ENCODE results near the gene PDLIM3. TPM values are rescaled to one million over a fixed set of nuclear protein-coding genes. Genes with fewer than 3 reads are reported as not detected.
"Not testable (repeated sequence)": the region's sequence is repeated elsewhere in the genome, so short reads cannot be mapped to it uniquely, and the experiment has no call there.

The PDLIM3 gene
- total RNA-seq, 1 donor from 2014 or later = 2.5 TPM

GRCh38 chr4:185566425-185566824, 31.1 kb upstream of the PDLIM3 start:
- Mint-ChIP-seq H3K4me1 (ENCODE audit: low read depth) (peaks cover 4% of the 10 kb centered on the region), H3K27me3 (ENCODE audit: low read depth) (peaks cover 8% of the 10 kb centered on the region), H3K27ac (no peak overlapping the region), H3K9me3 (peaks cover 3% of the 10 kb centered on the region), H3K4me3 (ENCODE audit: low read depth) (no peak overlapping the region), H3K36me3 (ENCODE audit: low read depth) (no peaks in the 10 kb centered on the region)
- no peak for DNase-seq (ENCODE audit: low spot score)
- intact Hi-C loops (cut with micrococcal nuclease) = loop anchor here (1.0 kb wide), 1 partner anchor 21 kb away; no protein-coding TSS in a partner anchor

GRCh38 chr4:185565696-185566095, 30.4 kb upstream of the PDLIM3 start:
- no peak overlapping the region for H3K4me3 Mint-ChIP-seq (ENCODE audit: low read depth)
- no peak overlapping the region for H3K27ac Mint-ChIP-seq
- H3K36me3 Mint-ChIP-seq (ENCODE audit: low read depth) = no peaks in the 10 kb centered on the region
- peaks cover 3% of the 10 kb centered on the region for H3K9me3 Mint-ChIP-seq
- H3K27me3 Mint-ChIP-seq (ENCODE audit: low read depth) = peaks cover 8% of the 10 kb centered on the region
- intact Hi-C loops (cut with micrococcal nuclease) = loop anchor here (1.0 kb wide), 1 partner anchor 22 kb away; no protein-coding TSS in a partner anchor
- DNase-seq (ENCODE audit: low spot score) = no peak
- peaks cover 4% of the 10 kb centered on the region for H3K4me1 Mint-ChIP-seq (ENCODE audit: low read depth)

GRCh38 chr4:185564349-185564748, 29.0 kb upstream of the PDLIM3 start:
- H3K9me3 Mint-ChIP-seq = peaks cover 3% of the 10 kb centered on the region
- no peak overlapping the region for H3K4me3 Mint-ChIP-seq (ENCODE audit: low read depth)
- H3K27me3 Mint-ChIP-seq (ENCODE audit: low read depth) = peaks cover 4% of the 10 kb centered on the region
- no peak overlapping the region for H3K27ac Mint-ChIP-seq
- intact Hi-C loops (cut with micrococcal nuclease) = no loop called here
- peaks cover 4% of the 10 kb centered on the region for H3K4me1 Mint-ChIP-seq (ENCODE audit: low read depth)
- H3K36me3 Mint-ChIP-seq (ENCODE audit: low read depth) = no peaks in the 10 kb centered on the region
- no peak for DNase-seq (ENCODE audit: low spot score)

- Mint-ChIP-seq H3K27me3 (ENCODE audit: low read depth) (peaks cover 12% of the 10 kb centered on the region), H3K27ac (no peak overlapping the region), H3K4me3 (ENCODE audit: low read depth) (no peak overlapping the region), H3K4me1 (ENCODE audit: low read depth) (peaks cover 4% of the 10 kb centered on the region), H3K9me3 (peaks cover 3% of the 10 kb centered on the region), H3K36me3 (ENCODE audit: low read depth) (no peaks in the 10 kb centered on the region)
- intact Hi-C loops (cut with micrococcal nuclease) = no loop called here
- DNase-seq (ENCODE audit: low spot score) = no peak
Measured at GRCh38 chr4:185562531-185562930, 27.2 kb upstream of the PDLIM3 start.

- DNase-seq (ENCODE audit: low spot score) = no peak
- intact Hi-C loops (cut with micrococcal nuclease) = no loop called here
- Mint-ChIP-seq H3K4me3 (ENCODE audit: low read depth) (no peak overlapping the region), H3K9me3 (no peaks in the 10 kb centered on the region), H3K27ac (no peak overlapping the region), H3K4me1 (ENCODE audit: low read depth) (no peaks in the 10 kb centered on the region), H3K36me3 (ENCODE audit: low read depth) (no peaks in the 10 kb centered on the region), H3K27me3 (ENCODE audit: low read depth) (peaks cover 15% of the 10 kb centered on the region)
Measured at GRCh38 chr4:185560316-185560715, 25.0 kb upstream of the PDLIM3 start.

GRCh38 chr4:185559915-185560281, 24.6 kb upstream of the PDLIM3 start:
- H3K36me3 Mint-ChIP-seq (ENCODE audit: low read depth) = no peaks in the 10 kb centered on the region
- DNase-seq (ENCODE audit: low spot score) = no peak
- intact Hi-C loops (cut with micrococcal nuclease) = no loop called here
- H3K9me3 Mint-ChIP-seq = no peaks in the 10 kb centered on the region
- H3K4me3 Mint-ChIP-seq (ENCODE audit: low read depth) = no peak overlapping the region
- H3K4me1 Mint-ChIP-seq (ENCODE audit: low read depth) = no peaks in the 10 kb centered on the region
- no peak overlapping the region for H3K27ac Mint-ChIP-seq
- peaks cover 15% of the 10 kb centered on the region for H3K27me3 Mint-ChIP-seq (ENCODE audit: low read depth)

GRCh38 chr4:185559251-185559914, 24.1 kb upstream of the PDLIM3 start:
- H3K27me3 Mint-ChIP-seq (ENCODE audit: low read depth) = peaks cover 15% of the 10 kb centered on the region
- intact Hi-C loops (cut with micrococcal nuclease); H3K4me3 Mint-ChIP-seq (ENCODE audit: low read depth); H3K36me3 Mint-ChIP-seq (ENCODE audit: low read depth); H3K4me1 Mint-ChIP-seq (ENCODE audit: low read depth); DNase-seq (ENCODE audit: low spot score); H3K9me3 Mint-ChIP-seq; H3K27ac Mint-ChIP-seq: not testable (repeated sequence)

GRCh38 chr4:185554365-185555126, 19.2 kb upstream of the PDLIM3 start:
- H3K4me1 Mint-ChIP-seq (ENCODE audit: low read depth) = no peaks in the 10 kb centered on the region
- H3K27ac Mint-ChIP-seq = no peak overlapping the region
- H3K36me3 Mint-ChIP-seq (ENCODE audit: low read depth) = no peaks in the 10 kb centered on the region
- DNase-seq (ENCODE audit: low spot score) = no peak
- no peak overlapping the region for H3K4me3 Mint-ChIP-seq (ENCODE audit: low read depth)
- peaks cover 24% of the 10 kb centered on the region for H3K27me3 Mint-ChIP-seq (ENCODE audit: low read depth)
- intact Hi-C loops (cut with micrococcal nuclease) = no loop called here
- H3K9me3 Mint-ChIP-seq = no peaks in the 10 kb centered on the region

- no peak for DNase-seq (ENCODE audit: low spot score)
- peaks cover 18% of the 10 kb centered on the region for H3K27me3 Mint-ChIP-seq (ENCODE audit: low read depth)
- H3K4me3 Mint-ChIP-seq (ENCODE audit: low read depth) = no peak overlapping the region
- H3K27ac Mint-ChIP-seq = no peak overlapping the region
- intact Hi-C loops (cut with micrococcal nuclease) = no loop called here
- no peaks in the 10 kb centered on the region for H3K36me3 Mint-ChIP-seq (ENCODE audit: low read depth)
- no peaks in the 10 kb centered on the region for H3K9me3 Mint-ChIP-seq
- no peaks in the 10 kb centered on the region for H3K4me1 Mint-ChIP-seq (ENCODE audit: low read depth)
Measured at GRCh38 chr4:185552254-185552653, 16.9 kb upstream of the PDLIM3 start.

- Mint-ChIP-seq H3K9me3 (no peaks in the 10 kb centered on the region), H3K4me3 (ENCODE audit: low read depth) (no peak overlapping the region), H3K27me3 (ENCODE audit: low read depth) (peaks cover 15% of the 10 kb centered on the region), H3K36me3 (ENCODE audit: low read depth) (no peaks in the 10 kb centered on the region), H3K4me1 (ENCODE audit: low read depth) (no peaks in the 10 kb centered on the region), H3K27ac (no peak overlapping the region)
- intact Hi-C loops (cut with micrococcal nuclease) = no loop called here
- DNase-seq (ENCODE audit: low spot score) = no peak
Measured at GRCh38 chr4:185550933-185551332, 15.6 kb upstream of the PDLIM3 start.

- Mint-ChIP-seq H3K27ac (no peak overlapping the region), H3K36me3 (ENCODE audit: low read depth) (no peaks in the 10 kb centered on the region), H3K4me1 (ENCODE audit: low read depth) (no peaks in the 10 kb centered on the region), H3K9me3 (no peaks in the 10 kb centered on the region), H3K27me3 (ENCODE audit: low read depth) (peaks cover 15% of the 10 kb centered on the region), H3K4me3 (ENCODE audit: low read depth) (no peak overlapping the region)
- intact Hi-C loops (cut with micrococcal nuclease) = no loop called here
- no peak for DNase-seq (ENCODE audit: low spot score)
Measured at GRCh38 chr4:185549095-185549639, 13.9 kb upstream of the PDLIM3 start.

GRCh38 chr4:185548587-185548986, 13.3 kb upstream of the PDLIM3 start:
- Mint-ChIP-seq H3K27ac (no peak overlapping the region), H3K9me3 (no peaks in the 10 kb centered on the region), H3K4me1 (ENCODE audit: low read depth) (no peaks in the 10 kb centered on the region), H3K27me3 (ENCODE audit: low read depth) (peaks cover 15% of the 10 kb centered on the region), H3K36me3 (ENCODE audit: low read depth) (no peaks in the 10 kb centered on the region), H3K4me3 (ENCODE audit: low read depth) (no peak overlapping the region)
- intact Hi-C loops (cut with micrococcal nuclease) = no loop called here
- DNase-seq (ENCODE audit: low spot score) = no peak

- Mint-ChIP-seq H3K9me3 (no peaks in the 10 kb centered on the region), H3K27me3 (ENCODE audit: low read depth) (peaks cover 17% of the 10 kb centered on the region), H3K36me3 (ENCODE audit: low read depth) (no peaks in the 10 kb centered on the region), H3K4me3 (ENCODE audit: low read depth) (no peak overlapping the region), H3K4me1 (ENCODE audit: low read depth) (no peaks in the 10 kb centered on the region), H3K27ac (no peak overlapping the region)
- intact Hi-C loops (cut with micrococcal nuclease) = no loop called here
- DNase-seq (ENCODE audit: low spot score) = no peak
Measured at GRCh38 chr4:185546335-185546734, 11.0 kb upstream of the PDLIM3 start.

Data from activated T-helper 2 cell treated with anti-CD3 and anti-CD28 coated beads, Interferon-gamma antibody, Interleukin-2, Interleukin-4, amounts not matched to agents 10 μg/mL and 5 μg/mL and 100 μg/mL, durations not matched to agents 14 hours and 24 hours and 36 hours (primary cell).